Colonic mucosa (tissue), 4 donors: ENCODE results near the gene GNA14. TPM values are rescaled to one million over a fixed set of nuclear protein-coding genes. Genes with fewer than 3 reads are reported as not detected.
A peak's percentile ranks its signal among the peaks of the same experiment; 100 is the strongest.

ENCODE experiments used
- DNase-seq: peaks from one replicate; pipeline ENCODE4 v3.0.0-alpha.2; 2020
- H3K27ac ChIP-seq: fragments of 200-600 bp; one replicate; pipeline ENCODE4 v1.8.0; 2021
- H3K27me3 ChIP-seq: fragments of 200-600 bp; one replicate; pipeline ENCODE4 v1.8.0; 2021
- H3K36me3 ChIP-seq: fragments of 200-600 bp; one replicate; pipeline ENCODE4 v1.8.0; 2021
- H3K4me1 ChIP-seq: fragments of 200-600 bp; one replicate; pipeline ENCODE4 v1.8.0; 2021; ENCODE audit warnings: mild to moderate bottlenecking
- H3K4me3 ChIP-seq: fragments of 200-600 bp; one replicate; pipeline ENCODE4 v1.8.0; 2021
- H3K9ac ChIP-seq, 2 donors: one replicate each; pipeline ENCODE4 v1.7.0; 2013; ENCODE audit warnings: control low read depth in 2 of 2, low read depth in 2 of 2, low read length in 2 of 2
- H3K9me3 ChIP-seq: fragments of 200-600 bp; one replicate; pipeline ENCODE4 v1.8.0; 2021
- intact Hi-C: fragments of 100-400 bp; cut with DNase I; formaldehyde crosslinking; loops from one replicate; pipeline ENCODE4 v1.14.1; 2022
- total RNA-seq, 2 donors: library from RNA; stranded (reverse); fragmentation: NEBNext Ultra II Directional in 1 of 2; extraction: Animal tissue kit (Norgen Biotek cat#: 25700) in 1 of 2; gene quantifications; one replicate each; pipeline ENCODE4 v1.2.1, GENCODE V29; 2021
- TF ChIP-seq, protein P1 (sequence below): fragments of 200-600 bp; IDR thresholded peaks from one replicate; pipeline ENCODE4 v1.8.0; 2022; ENCODE audit warnings: antibody characterized with exemption, mild to moderate bottlenecking
- donor health status: healthy.
- donor health status: DM: no; HTN: no; CAD: no.
- donor health status: DM: no; HTN: no; CAD: no.

The GNA14 gene
- total RNA-seq, 2 donors from 2014 or later, result 7.9 to 11.7 TPM

DNA sequence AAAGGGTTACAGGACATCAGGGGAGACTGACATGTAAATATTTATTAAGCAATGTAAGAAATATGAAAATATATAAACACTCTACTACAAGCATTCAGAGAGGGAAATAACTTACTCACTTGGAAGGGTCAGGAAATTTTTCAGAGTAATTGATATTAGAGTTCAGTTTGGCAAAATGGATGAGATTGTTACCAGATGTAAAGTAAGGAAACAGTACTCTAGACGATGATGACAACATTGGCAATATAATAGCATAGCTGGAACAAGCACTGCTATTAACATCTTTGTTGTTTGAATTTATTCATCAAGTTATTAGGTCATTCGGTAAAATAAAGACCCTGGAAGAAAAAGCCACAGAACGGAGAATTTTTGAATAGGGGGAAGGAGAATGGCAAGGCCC lies 49.1 kb downstream of the GNA14 start:
- Histone ChIP-seq H3K4me3 (no peak overlapping the region), H3K27ac (no peak overlapping the region), H3K4me1 (peaks cover 3% of the 10 kb centered on the region), H3K27me3 (no peaks in the 10 kb centered on the region), H3K9ac (no peak overlapping the region), H3K36me3 (no peaks in the 10 kb centered on the region), H3K9me3 (no peaks in the 10 kb centered on the region)
- TF ChIP-seq, protein P1, sequence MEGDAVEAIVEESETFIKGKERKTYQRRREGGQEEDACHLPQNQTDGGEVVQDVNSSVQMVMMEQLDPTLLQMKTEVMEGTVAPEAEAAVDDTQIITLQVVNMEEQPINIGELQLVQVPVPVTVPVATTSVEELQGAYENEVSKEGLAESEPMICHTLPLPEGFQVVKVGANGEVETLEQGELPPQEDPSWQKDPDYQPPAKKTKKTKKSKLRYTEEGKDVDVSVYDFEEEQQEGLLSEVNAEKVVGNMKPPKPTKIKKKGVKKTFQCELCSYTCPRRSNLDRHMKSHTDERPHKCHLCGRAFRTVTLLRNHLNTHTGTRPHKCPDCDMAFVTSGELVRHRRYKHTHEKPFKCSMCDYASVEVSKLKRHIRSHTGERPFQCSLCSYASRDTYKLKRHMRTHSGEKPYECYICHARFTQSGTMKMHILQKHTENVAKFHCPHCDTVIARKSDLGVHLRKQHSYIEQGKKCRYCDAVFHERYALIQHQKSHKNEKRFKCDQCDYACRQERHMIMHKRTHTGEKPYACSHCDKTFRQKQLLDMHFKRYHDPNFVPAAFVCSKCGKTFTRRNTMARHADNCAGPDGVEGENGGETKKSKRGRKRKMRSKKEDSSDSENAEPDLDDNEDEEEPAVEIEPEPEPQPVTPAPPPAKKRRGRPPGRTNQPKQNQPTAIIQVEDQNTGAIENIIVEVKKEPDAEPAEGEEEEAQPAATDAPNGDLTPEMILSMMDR, result no peak
- DNase-seq, result no peak
- intact Hi-C loops, result no loop called here

DNA sequence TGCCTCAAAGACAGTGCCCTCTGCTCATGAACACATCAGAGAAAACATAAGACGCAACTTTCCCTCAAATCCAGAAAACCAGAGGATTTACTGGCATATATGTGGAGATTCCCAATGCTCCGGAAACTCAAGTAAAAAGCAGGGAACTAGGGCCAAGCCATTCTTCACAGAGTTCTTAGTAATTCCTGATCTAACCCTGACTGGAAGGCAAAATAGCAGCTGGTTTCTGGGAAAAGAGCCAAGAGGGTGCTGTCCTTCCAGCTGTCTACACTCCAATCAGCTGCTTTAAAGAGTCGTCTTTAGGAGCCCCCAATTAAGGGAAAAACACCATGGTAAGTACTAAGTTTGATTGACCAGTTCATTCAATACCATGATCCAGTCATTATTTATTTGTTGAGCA lies 49.6 kb downstream of the GNA14 start:
- no peak overlapping the region for H3K9ac ChIP-seq
- H3K4me1 ChIP-seq, result peaks cover 3% of the 10 kb centered on the region
- TF ChIP-seq, protein P1, result no peak
- no peak overlapping the region for H3K4me3 ChIP-seq
- no peaks in the 10 kb centered on the region for H3K27me3 ChIP-seq
- peak; percentile 41 for DNase-seq
- peak overlapping the region; percentile 12 for H3K27ac ChIP-seq
- intact Hi-C loops, result no loop called here
- no peaks in the 10 kb centered on the region for H3K9me3 ChIP-seq
- H3K36me3 ChIP-seq, result no peaks in the 10 kb centered on the region

DNA sequence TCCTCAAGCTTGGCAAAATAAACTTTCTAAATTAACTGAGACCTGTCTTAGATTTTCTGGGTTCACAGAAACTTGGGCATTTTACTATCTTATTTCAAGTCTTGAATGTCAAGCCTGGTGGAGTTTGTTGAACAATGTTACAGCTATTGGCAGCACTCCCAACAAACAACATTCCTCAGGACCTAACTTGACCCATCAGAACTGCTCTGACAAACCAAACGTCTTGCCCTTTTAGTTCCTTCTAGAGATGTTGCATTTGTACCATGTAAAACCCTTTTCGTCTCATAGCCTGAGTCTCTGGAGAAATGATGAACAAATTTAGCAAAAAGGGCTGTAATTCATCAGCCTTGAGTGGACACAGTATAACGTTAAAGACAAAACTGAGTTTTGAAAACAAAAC lies 51.1 kb downstream of the GNA14 start:
- Histone ChIP-seq H3K4me1 (peaks cover 3% of the 10 kb centered on the region), H3K27ac (no peak overlapping the region), H3K4me3 (no peak overlapping the region), H3K9ac (no peak overlapping the region), H3K9me3 (no peaks in the 10 kb centered on the region), H3K27me3 (no peaks in the 10 kb centered on the region), H3K36me3 (no peaks in the 10 kb centered on the region)
- intact Hi-C loops, result no loop called here
- DNase-seq, result no peak
- TF ChIP-seq, protein P1, result no peak

DNA sequence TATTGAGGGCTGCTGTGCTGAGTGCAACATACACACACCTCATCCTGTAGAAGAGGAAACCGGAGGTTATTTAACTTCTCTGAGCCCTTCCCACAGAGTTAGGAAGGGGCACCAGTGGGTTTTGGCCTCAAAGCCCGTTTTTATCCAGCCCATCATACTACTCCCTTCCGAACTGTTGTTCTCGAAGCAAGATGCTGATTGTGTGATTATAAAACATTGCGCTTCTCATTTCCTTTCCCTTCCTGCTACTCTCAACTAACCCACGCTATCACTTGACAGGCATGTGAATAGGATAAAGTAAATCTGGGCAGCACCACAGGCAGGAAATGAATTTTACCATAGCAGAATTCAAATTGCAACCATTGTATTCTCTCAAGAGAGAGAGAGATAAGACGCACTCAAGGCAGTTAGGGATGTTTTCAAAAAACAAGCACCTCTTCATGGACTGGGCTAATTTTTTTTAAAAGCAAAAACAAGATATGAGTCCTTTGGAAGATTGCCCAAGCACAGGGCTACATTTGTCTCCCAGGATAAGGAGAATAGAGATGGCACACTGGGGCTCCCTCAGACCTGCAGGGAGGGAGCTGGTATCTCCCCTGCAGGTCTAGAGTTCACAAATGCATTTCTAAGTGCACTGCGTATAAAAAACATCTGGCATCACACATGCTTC lies 52.6 kb downstream of the GNA14 start:
- Histone ChIP-seq H3K9ac (no peak overlapping the region), H3K27me3 (no peaks in the 10 kb centered on the region), H3K4me1 (peaks cover 3% of the 10 kb centered on the region), H3K4me3 (no peak overlapping the region), H3K27ac (no peak overlapping the region), H3K36me3 (no peaks in the 10 kb centered on the region), H3K9me3 (no peaks in the 10 kb centered on the region)
- TF ChIP-seq, protein P1, result no peak
- no peak for DNase-seq
- intact Hi-C loops, result no loop called here

DNA sequence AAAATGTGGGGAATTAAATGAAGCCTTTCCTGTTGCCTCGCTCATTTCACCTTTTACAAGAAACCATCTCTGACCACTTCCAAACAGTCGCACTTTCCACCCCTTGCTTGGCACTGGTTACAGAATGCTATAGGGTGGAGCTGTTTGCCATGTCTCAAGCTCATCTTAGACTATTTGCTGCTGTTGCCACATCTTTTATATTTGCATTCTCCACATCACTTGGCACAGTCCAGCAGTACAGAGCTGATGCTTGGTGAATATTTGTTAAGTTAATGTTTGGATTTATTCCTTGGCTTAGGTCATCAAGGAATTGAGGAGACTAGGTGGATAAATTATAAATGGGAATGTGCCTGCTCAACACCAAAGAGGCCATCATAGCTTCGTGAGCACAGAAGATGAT lies 53.2 kb downstream of the GNA14 start:
- no peak for DNase-seq
- Histone ChIP-seq H3K9me3 (no peaks in the 10 kb centered on the region), H3K27me3 (no peaks in the 10 kb centered on the region), H3K4me1 (peaks cover 3% of the 10 kb centered on the region), H3K9ac (no peak overlapping the region), H3K36me3 (no peaks in the 10 kb centered on the region), H3K27ac (no peak overlapping the region), H3K4me3 (no peak overlapping the region)
- intact Hi-C loops, result no loop called here
- TF ChIP-seq, protein P1, result no peak
